GM10248 (cell line): ENCODE results near the gene DSCAML1.

Experiments used
- CTCF ChIA-PET: fragments of 300-600 bp; sonication (Branson Sonifier 250); formaldehyde crosslinking; extraction: SDS; loops from one replicate; lab custom pipeline; 2021; ENCODE audit warnings: antibody characterized with exemption; lab: Yijun Ruan, JAX
- POLR2A ChIA-PET: fragments of 350-650 bp; sonication (Branson Sonifier 250); formaldehyde crosslinking; extraction: SDS; loops from one replicate; lab custom pipeline; 2020; ENCODE audit warnings: antibody characterized with exemption; lab: Yijun Ruan, JAX
- DNase-seq: peaks from one replicate; pipeline ENCODE4 v3.0.0; 2012; ENCODE audit errors: extremely low spot score
- TF ChIP-seq, protein P1 (sequence below): IDR thresholded peaks from 2 replicates; pipeline ENCODE4 v1.5.1; 2012; ENCODE audit warnings: mild to moderate bottlenecking, low read depth; ENCODE audit errors: extremely low read depth, missing control alignments, control extremely low read depth

The DSCAML1 gene

GRCh38 chr11:117510646-117511045 is 286.4 kb downstream of the DSCAML1 start:
- ChIA-PET CTCF (no interaction called here), POLR2A (no interaction called here)
- DNase-seq, result no peak
- TF ChIP-seq, protein P1, sequence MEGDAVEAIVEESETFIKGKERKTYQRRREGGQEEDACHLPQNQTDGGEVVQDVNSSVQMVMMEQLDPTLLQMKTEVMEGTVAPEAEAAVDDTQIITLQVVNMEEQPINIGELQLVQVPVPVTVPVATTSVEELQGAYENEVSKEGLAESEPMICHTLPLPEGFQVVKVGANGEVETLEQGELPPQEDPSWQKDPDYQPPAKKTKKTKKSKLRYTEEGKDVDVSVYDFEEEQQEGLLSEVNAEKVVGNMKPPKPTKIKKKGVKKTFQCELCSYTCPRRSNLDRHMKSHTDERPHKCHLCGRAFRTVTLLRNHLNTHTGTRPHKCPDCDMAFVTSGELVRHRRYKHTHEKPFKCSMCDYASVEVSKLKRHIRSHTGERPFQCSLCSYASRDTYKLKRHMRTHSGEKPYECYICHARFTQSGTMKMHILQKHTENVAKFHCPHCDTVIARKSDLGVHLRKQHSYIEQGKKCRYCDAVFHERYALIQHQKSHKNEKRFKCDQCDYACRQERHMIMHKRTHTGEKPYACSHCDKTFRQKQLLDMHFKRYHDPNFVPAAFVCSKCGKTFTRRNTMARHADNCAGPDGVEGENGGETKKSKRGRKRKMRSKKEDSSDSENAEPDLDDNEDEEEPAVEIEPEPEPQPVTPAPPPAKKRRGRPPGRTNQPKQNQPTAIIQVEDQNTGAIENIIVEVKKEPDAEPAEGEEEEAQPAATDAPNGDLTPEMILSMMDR, result no peak

- POLR2A ChIA-PET, result no interaction called here
- CTCF ChIA-PET, result interaction anchor here (1.0 to 1.3 kb wide), 3 partner anchors 14 to 83 kb away, joined by 3 to 5 read pairs (median 5); no protein-coding TSS in a partner anchor
- TF ChIP-seq, protein P1, result no peak
- no peak for DNase-seq
Measured at GRCh38 chr11:117509543-117509942, 287.5 kb downstream of the DSCAML1 start.

- ChIA-PET CTCF (interaction anchor here (1.1 to 1.6 kb wide), 2 partner anchors 9 to 81 kb away, joined by 3 to 4 read pairs; no protein-coding TSS in a partner anchor), POLR2A (no interaction called here)
- TF ChIP-seq, protein P1, result no peak
- no peak for DNase-seq
Measured at GRCh38 chr11:117506971-117507370, 290.0 kb downstream of the DSCAML1 start.

GRCh38 chr11:117505285-117505970 is 291.6 kb downstream of the DSCAML1 start:
- POLR2A ChIA-PET, result no interaction called here
- CTCF ChIA-PET, result interaction anchor here (0.8 kb wide), 1 partner anchor 79 kb away, joined by 3 read pairs; no protein-coding TSS in a partner anchor
- TF ChIP-seq, protein P1, result no peak
- DNase-seq, result no peak

DNA sequence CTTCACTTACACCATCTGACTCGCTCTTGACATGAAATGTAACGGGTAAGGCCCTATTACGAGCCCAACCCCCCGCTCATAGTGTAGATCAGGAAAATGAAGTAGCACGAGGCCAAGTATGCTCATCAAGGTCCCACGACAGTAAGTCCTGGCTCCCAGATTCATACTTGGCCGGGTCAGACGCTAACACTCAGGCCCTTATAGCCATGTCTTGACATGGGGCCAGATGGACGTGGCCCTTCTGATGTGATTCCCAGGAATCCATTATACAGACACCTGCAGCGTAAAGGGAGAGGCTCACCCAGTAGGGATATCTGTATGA is 294.3 kb downstream of the DSCAML1 start:
- ChIA-PET POLR2A (no interaction called here), CTCF (interaction anchor here (1.5 to 2.1 kb wide), 2 partner anchors 10 to 77 kb away, joined by 5 to 13 read pairs; no protein-coding TSS in a partner anchor)
- TF ChIP-seq, protein P1, result no peak
- no peak for DNase-seq

DNA sequence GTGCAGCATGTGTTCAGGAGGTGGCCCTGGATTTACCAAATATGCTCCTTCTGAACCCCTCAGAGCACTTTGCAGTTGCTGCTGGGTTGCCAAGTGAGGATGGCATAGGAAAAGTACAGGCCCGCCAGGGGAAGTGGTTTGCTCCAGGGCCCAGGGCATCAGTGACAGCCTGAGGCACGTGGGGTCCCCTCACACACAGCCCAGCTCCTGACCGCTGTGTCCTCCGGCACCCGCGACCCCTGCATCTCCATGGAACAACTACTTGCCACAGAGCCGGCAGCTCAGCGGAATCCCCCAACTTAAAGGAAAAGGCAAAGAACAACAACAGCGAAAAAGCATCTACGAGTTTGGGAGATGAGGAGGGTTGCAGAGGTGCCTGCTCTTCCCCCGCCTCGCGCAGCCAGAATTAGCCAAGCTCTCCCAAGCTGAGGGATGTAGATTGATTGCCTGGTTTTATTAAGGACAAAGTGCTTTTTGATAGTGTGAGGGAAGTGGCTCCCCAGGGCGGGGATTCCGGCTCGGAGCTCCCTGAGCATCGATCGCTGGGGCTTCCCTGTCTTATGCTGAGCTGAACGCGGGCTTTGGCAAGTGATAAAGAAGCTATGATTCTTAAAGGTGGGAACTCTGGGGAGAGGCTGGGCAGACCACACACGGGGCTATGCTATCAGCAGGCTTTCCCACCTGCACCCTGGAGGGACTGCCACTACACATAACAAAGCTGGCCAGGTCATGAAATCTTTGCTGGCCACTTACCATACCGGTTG is 294.8 kb downstream of the DSCAML1 start:
- CTCF ChIA-PET, result interaction anchor here (1.5 to 2.1 kb wide), 2 partner anchors 9 to 76 kb away, joined by 5 to 13 read pairs; no protein-coding TSS in a partner anchor
- POLR2A ChIA-PET, result no interaction called here
- DNase-seq, result no peak
- TF ChIP-seq, protein P1, result no peak
